T47D (cell line): ENCODE data around the gene INF2.
A peak's percentile ranks its signal among the peaks of the same experiment; 100 is the strongest.
"Not testable (repeated sequence)": the region's sequence is repeated elsewhere in the genome, so short reads cannot be mapped to it uniquely, and the experiment has no call there.

Source experiments
- DNase-seq, 2 experiments: peaks; one replicate each; pipeline versions ENCODE4 v3.0.0 to v3.0.0-alpha.2; 2011 to 2012; ENCODE audit warnings: low read depth in 1 of 2, low spot score in 1 of 2
- JUND ChIP-seq: IDR thresholded peaks from 2 replicates; pipeline ENCODE4 v1.6.1; 2012; ENCODE audit warnings: low read depth
- in situ Hi-C: cut with HindIII; loops from 2 replicates; pipeline ENCODE4 v1.10.0; 2016; ENCODE audit warnings: low sequenced_read_pairs, low pct_unique_long_range_greater_than_20kb

The INF2 gene

GRCh38 chr14:104661086-104661485 is 28.3 kb upstream of the INF2 start:
- no peak for DNase-seq
- in situ Hi-C loops, result no loop called here
- TF ChIP-seq JUND, result no peak

- in situ Hi-C loops, DNase-seq: not testable (repeated sequence)
These were observed 27.8 kb upstream of the INF2 start for GRCh38 chr14:104661528-104662157.

DNA sequence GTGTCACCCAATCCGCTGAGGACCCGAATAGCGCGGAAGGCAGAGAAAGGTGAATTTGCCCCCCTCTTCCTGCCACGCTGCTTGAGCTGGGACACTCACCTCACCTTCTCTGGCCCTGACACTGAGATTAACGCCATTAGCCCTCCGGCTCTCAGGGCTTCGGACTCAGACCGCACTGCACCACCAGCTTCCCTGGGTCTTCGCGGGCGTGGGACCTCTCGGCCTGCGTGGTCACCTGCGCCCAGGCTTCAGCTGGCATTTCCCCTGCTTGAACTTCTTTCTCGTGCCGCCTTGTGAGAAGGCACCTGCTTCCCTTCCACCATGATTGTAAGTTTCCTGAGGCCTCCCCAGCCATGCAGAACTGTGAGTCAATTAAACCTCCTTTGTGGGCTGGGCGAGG is 26.9 kb upstream of the INF2 start:
- DNase-seq, in situ Hi-C loops: not testable (repeated sequence)

DNA sequence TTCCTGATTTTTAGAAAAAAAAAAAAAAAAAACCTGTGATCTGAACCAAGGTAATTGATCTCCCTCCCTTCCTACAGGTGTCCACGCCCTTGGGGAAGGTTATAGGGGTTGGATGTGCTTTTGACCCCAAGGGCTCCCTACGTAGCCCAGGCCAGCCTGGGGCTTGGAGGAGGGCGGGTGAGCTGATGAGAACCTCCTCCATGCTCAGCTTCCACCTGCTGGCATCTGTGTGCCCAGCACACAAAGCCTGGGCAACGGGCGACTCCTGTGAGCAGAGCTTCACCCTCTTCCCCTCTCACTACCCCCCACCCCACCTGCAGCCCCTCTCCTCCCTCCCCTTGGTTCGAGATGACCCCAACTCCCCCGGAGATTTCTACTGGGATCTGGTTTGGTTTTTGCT is 25.3 kb upstream of the INF2 start:
- DNase-seq, result no peak
- in situ Hi-C loops, result no loop called here
- TF ChIP-seq JUND, result no peak

- DNase-seq, result no peak
- no peak for TF ChIP-seq JUND
- in situ Hi-C loops, result no loop called here
These were observed 24.8 kb upstream of the INF2 start for GRCh38 chr14:104664588-104664987.

DNA sequence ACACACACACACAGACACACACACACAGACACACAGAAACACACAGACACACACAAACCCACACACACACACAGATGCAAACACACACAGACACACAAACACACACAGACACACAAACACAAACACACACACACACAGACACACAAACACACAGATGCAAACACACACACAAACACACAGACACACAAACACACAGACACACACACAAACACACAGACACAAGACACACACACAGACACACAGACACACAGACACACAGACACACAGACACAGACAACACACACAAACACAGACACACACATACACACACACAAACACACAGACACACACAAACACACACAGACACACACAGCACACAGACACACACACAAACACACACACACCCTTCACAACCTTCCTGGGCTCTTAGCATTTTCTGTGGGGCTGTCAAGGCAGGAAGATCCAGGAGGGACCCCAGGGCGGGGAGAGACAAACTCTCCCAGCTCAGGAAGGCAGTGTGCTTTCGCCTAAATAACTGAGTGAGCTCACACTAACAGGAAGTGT is 24.2 kb upstream of the INF2 start:
- in situ Hi-C loops, result no loop called here
- TF ChIP-seq JUND, result no peak

GRCh38 chr14:104665657-104666522 is 23.5 kb upstream of the INF2 start:
- DNase-seq, result peak; percentile 72 to 73
- in situ Hi-C loops, result no loop called here
- no peak for TF ChIP-seq JUND

More for the DNA sequence above, 24.2 kb upstream of the INF2 start:
- no peak for DNase-seq

DNA sequence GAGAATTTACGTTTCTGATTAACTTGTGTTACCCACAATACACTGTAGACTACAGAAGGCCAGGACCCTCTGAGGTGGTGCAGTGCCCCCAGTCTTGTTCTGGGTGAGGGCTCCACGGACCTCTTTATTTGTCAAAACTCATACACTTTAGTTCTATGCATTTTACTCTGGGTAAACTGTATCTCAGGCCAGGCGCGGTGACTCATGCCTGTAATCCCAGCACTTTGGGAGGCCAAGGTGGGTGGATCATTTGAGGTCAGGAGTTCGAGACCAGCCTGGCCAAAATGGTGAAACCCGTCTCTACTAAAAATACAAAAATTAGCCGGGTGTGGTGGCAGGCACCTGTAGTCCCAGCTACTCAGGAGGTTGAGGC is 22.9 kb upstream of the INF2 start:
- DNase-seq, in situ Hi-C loops: not testable (repeated sequence)

GRCh38 chr14:104666981-104667380 is 22.4 kb upstream of the INF2 start:
- no peak for DNase-seq
- in situ Hi-C loops, result no loop called here
- TF ChIP-seq JUND, result no peak

- TF ChIP-seq JUND, result no peak
- in situ Hi-C loops, result no loop called here
- no peak for DNase-seq
These were observed 19.7 kb upstream of the INF2 start for GRCh38 chr14:104669697-104670096.

DNA sequence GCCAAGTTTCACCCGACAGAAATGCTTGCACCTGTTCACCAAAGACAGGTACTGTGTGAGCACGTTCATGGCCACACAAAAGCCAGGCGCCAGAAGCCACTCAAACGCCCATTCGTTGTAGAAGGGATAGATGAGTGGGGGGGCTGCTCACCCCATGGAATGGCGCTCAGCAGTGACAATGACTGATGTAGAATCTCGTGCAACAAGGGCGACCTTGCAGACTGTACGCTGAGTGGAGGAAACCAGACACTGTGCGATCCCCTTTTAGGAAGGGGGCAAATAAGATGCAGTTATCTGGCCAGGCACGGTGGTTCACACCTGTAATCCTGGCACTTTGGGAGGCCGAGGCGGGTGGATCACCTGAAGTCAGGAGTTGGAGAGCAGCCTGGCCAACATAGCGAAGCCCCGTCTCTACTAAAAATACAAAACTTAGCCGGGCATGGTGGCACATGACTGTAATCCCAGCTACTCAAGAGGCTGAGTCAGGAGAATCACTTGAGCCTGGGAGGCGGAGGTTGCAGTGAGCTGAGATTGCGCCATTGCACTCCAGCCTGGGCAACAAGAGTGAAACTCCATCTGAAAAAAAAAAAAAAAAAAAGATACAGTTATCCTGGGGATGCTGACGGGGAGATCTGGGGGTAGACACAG is 18.0 kb upstream of the INF2 start:
- in situ Hi-C loops, DNase-seq: not testable (repeated sequence)

DNA sequence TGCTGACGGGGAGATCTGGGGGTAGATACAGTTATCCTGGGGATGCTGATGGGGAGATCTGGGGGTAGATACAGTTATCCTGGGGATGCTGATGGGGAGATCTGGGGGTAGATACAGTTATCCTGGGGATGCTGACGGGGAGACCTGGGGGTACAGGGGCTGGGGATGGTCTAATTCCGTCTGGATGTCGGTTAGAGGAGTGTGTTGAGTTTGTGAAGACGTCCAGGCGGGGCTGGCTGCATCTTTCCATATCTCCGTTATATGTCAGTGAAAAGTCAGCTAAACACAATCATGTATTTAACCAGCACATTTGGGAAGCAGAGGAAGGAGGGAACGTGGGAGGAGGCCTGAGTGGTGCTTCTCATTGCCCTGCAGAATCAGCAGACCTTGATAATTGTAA is 17.3 kb upstream of the INF2 start:
- in situ Hi-C loops, DNase-seq: not testable (repeated sequence)

GRCh38 chr14:104673481-104673880 is 15.9 kb upstream of the INF2 start:
- no peak for DNase-seq
- in situ Hi-C loops, result no loop called here
- TF ChIP-seq JUND, result no peak
